HepG2 (cell line): ENCODE results near the gene FBN3. TPM values are rescaled to one million over a fixed set of nuclear protein-coding genes. Genes with fewer than 3 reads are reported as not detected.

Experiments used
- ATF1 ChIP-seq: IDR thresholded peaks from 2 replicates; pipeline ENCODE4 v1.6.1; 2016; ENCODE audit warnings: mild to moderate bottlenecking, control low read depth
- ELK4 ChIP-seq: sonication (generic); formaldehyde crosslinking; IDR thresholded peaks from 2 replicates; pipeline ENCODE4 v1.9.0; 2021; ENCODE audit warnings: missing genetic modification reagents, borderline replicate concordance
- FOXC1 ChIP-seq: sonication (generic); formaldehyde crosslinking; IDR thresholded peaks from 2 replicates; pipeline ENCODE4 v1.8.0; 2022; ENCODE audit warnings: mild to moderate bottlenecking, missing genetic modification reagents, borderline replicate concordance
- GABPB1 ChIP-seq: IDR thresholded peaks from 2 replicates; pipeline ENCODE4 v1.6.1; 2016; ENCODE audit warnings: mild to moderate bottlenecking, missing genetic modification reagents, moderate library complexity, missing compliant biosample characterization
- GFI1 ChIP-seq: sonication (generic); formaldehyde crosslinking; IDR thresholded peaks from 2 replicates; pipeline ENCODE4 v1.5.0; 2020; ENCODE audit warnings: missing genetic modification reagents, mild to moderate bottlenecking, borderline replicate concordance
- GLMP ChIP-seq: sonication (generic); formaldehyde crosslinking; IDR thresholded peaks from 2 replicates; pipeline ENCODE4 v1.9.0; 2021; ENCODE audit warnings: missing genetic modification reagents, mild to moderate bottlenecking, borderline replicate concordance
- PAF1 ChIP-seq: IDR thresholded peaks from 2 replicates; pipeline ENCODE4 v1.6.1; 2016; ENCODE audit warnings: missing genetic modification reagents, missing compliant biosample characterization
- PHF5A ChIP-seq: IDR thresholded peaks from one replicate; pipeline ENCODE4 v1.6.1; 2018; ENCODE audit warnings: low read depth, missing genetic modification reagents; ENCODE audit not compliant: unreplicated experiment
- PLSCR1 ChIP-seq: sonication (generic); formaldehyde crosslinking; IDR thresholded peaks from 2 replicates; pipeline ENCODE4 v1.5.0; 2020; ENCODE audit warnings: missing genetic modification reagents, mild to moderate bottlenecking, borderline replicate concordance
- RORA ChIP-seq: sonication (generic); formaldehyde crosslinking; IDR thresholded peaks from 2 replicates; pipeline ENCODE4 v1.5.0; 2020; ENCODE audit warnings: mild to moderate bottlenecking, missing genetic modification reagents, moderate library complexity
- SATB2 ChIP-seq: sonication (generic); formaldehyde crosslinking; IDR thresholded peaks from 2 replicates; pipeline ENCODE4 v1.5.0; 2020; ENCODE audit warnings: missing genetic modification reagents
- SRSF1 ChIP-seq: fragments of 200-400 bp; formaldehyde crosslinking; optimal IDR thresholded peaks from 2 replicates; pipeline ENCODE3; 2017; ENCODE audit warnings: mild to moderate bottlenecking, low read depth, low read length, moderate library complexity
- TBX2 ChIP-seq: sonication (generic); formaldehyde crosslinking; IDR thresholded peaks from 2 replicates; pipeline ENCODE4 v1.5.0; 2020; ENCODE audit warnings: missing genetic modification reagents, mild to moderate bottlenecking, borderline replicate concordance
- WIZ ChIP-seq: sonication (generic); formaldehyde crosslinking; IDR thresholded peaks from 2 replicates; pipeline ENCODE4 v1.5.1; 2020; ENCODE audit warnings: mild to moderate bottlenecking, missing genetic modification reagents
- ZBTB7A ChIP-seq: sonication (generic); formaldehyde crosslinking; IDR thresholded peaks from 2 replicates; pipeline ENCODE4 v1.8.0; 2022; ENCODE audit warnings: mild to moderate bottlenecking, missing genetic modification reagents
- ZNF276 ChIP-seq: sonication (generic); formaldehyde crosslinking; IDR thresholded peaks from 2 replicates; pipeline ENCODE4 v1.4.0; 2020; ENCODE audit warnings: mild to moderate bottlenecking, low read depth, missing genetic modification reagents
- ZNF530 ChIP-seq: sonication (generic); formaldehyde crosslinking; IDR thresholded peaks from 2 replicates; pipeline ENCODE4 v1.5.0; 2020; ENCODE audit warnings: low read depth, mild to moderate bottlenecking, missing genetic modification reagents
- ZNF580 ChIP-seq: IDR thresholded peaks from 2 replicates; pipeline ENCODE4 v1.6.1; 2016; ENCODE audit warnings: low read depth, borderline replicate concordance
- ZNF740 ChIP-seq: sonication (generic); formaldehyde crosslinking; IDR thresholded peaks from 2 replicates; pipeline ENCODE4 v1.4.0; 2020; ENCODE audit warnings: missing genetic modification reagents
- ZNF775 ChIP-seq: sonication (generic); formaldehyde crosslinking; IDR thresholded peaks from 2 replicates; pipeline ENCODE4 v1.4.0; 2020; ENCODE audit warnings: missing genetic modification reagents, mild to moderate bottlenecking, moderate library complexity, borderline replicate concordance
- polyA plus RNA-seq, 8 experiments: library from polyadenylated mRNA; depleted of rRNA in 3 of 8; stranded (reverse) in 7 of 8; unstranded in 1 of 8; fragments of >200 nt; fragmentation: Illumina TruSeq in 4 of 8; extraction: Trizol in 4 of 8; gene quantifications; 2 replicates each; pipeline versions ENCODE4 v1.2.1 to v1.2.3, GENCODE V29; 2011 to 2016; ENCODE audit warnings: low read depth in 4 of 8, missing spikeins in 1 of 8, mixed read lengths in 1 of 8; ENCODE audit not compliant: insufficient read depth in 1 of 8
- total RNA-seq, 5 experiments: library from RNA; depleted of rRNA; stranded (reverse); fragments of >200 nt; fragmentation: Illumina TruSeq; extraction: Trizol; gene quantifications; 2 replicates each; pipeline ENCODE4 v1.2.3, GENCODE V29; 2016; ENCODE audit warnings: low read depth in 1 of 5

Gene FBN3
- total and polyA plus RNA-seq, 2 of the 13 experiments (the other 11 are each of a cell fraction or from before 2014, with no cell fraction given), result 0.20 to 1.3 TPM

- TF ChIP-seq ZNF276 (CRISPR knock-in tag) (no peak), PLSCR1 (CRISPR knock-in tag) (no peak), SATB2 (CRISPR knock-in tag) (no peak), SRSF1 (no peak), ZNF530 (CRISPR knock-in tag) (no peak), RORA (no peak), ZBTB7A (CRISPR knock-in tag) (no peak), GLMP (no peak), PHF5A (CRISPR knock-in tag) (no peak), ATF1 (CRISPR knock-in tag) (no peak), PAF1 (no peak), ZNF740 (CRISPR knock-in tag) (no peak), TBX2 (CRISPR knock-in tag) (no peak), GABPB1 (CRISPR knock-in tag) (peak; percentile 34; the same call in 1 of the 2 replicates), ZNF775 (CRISPR knock-in tag) (no peak), ZNF580 (CRISPR knock-in tag) (no peak), WIZ (no peak), GFI1 (CRISPR knock-in tag) (no peak), FOXC1 (no peak), ELK4 (CRISPR knock-in tag) (no peak)
Measured at GRCh38 chr19:8050274-8051096, 98.9 kb downstream of the FBN3 start (continued).
